Smooth muscle cell (in vitro differentiated cells): ENCODE data around the gene PRSS12. TPM values are rescaled to one million over a fixed set of nuclear protein-coding genes. Genes with fewer than 3 reads are reported as not detected.

Experiments
- DNase-seq: peaks from one replicate; lab custom pipeline; 2025; ENCODE audit not compliant: unreplicated experiment; lab: John Stamatoyannopoulos, UW
- H2AFZ ChIP-seq: fragments of 200-600 bp; sonication (generic); 2 replicates; pipeline ENCODE4 v1.6.0; 2016; ENCODE audit warnings: antibody characterized with exemption, low read depth, mild to moderate bottlenecking
- H3F3A ChIP-seq: fragments of 200-600 bp; sonication (generic); 2 replicates; pipeline ENCODE4 v1.6.0; 2017; ENCODE audit warnings: antibody characterized with exemption, low read depth
- H3K27ac ChIP-seq: fragments of 200-600 bp; sonication (generic); 2 replicates; pipeline ENCODE4 v1.5.1; 2016; ENCODE audit warnings: low read depth, mild to moderate bottlenecking
- H3K27me3 ChIP-seq: fragments of 200-600 bp; sonication (generic); 2 replicates; pipeline ENCODE4 v1.6.1; 2016; ENCODE audit warnings: low read depth, mild to moderate bottlenecking
- H3K36me3 ChIP-seq: fragments of 200-600 bp; sonication (generic); 2 replicates; pipeline ENCODE4 v1.5.1; 2016; ENCODE audit warnings: low read depth
- H3K4me1 ChIP-seq: fragments of 200-600 bp; sonication (generic); 2 replicates; pipeline ENCODE4 v1.5.1; 2016; ENCODE audit warnings: low read depth
- H3K4me2 ChIP-seq: fragments of 200-600 bp; sonication (generic); 2 replicates; pipeline ENCODE4 v1.6.0; 2016; ENCODE audit warnings: mild to moderate bottlenecking
- H3K4me3 ChIP-seq: fragments of 200-600 bp; sonication (generic); 2 replicates; pipeline ENCODE4 v1.5.1; 2016; ENCODE audit warnings: mild to moderate bottlenecking
- H3K79me2 ChIP-seq: fragments of 200-600 bp; sonication (generic); 2 replicates; pipeline ENCODE4 v1.6.0; 2016; ENCODE audit warnings: low read depth, mild to moderate bottlenecking
- H3K9ac ChIP-seq: fragments of 200-600 bp; sonication (generic); 2 replicates; pipeline ENCODE4 v1.6.0; 2016; ENCODE audit warnings: low read depth
- H3K9me3 ChIP-seq: fragments of 200-600 bp; sonication (generic); replicated peaks from 2 replicates; pipeline ENCODE4 v1.5.1; 2016; ENCODE audit warnings: low read depth
- H4K20me1 ChIP-seq: fragments of 200-600 bp; sonication (generic); 2 replicates; pipeline ENCODE4 v1.6.0; 2016; ENCODE audit warnings: low read depth
- CTCF ChIP-seq: fragments of 200-600 bp; sonication (generic); IDR thresholded peaks from 2 replicates; pipeline ENCODE4 v1.5.1; 2017; ENCODE audit warnings: borderline replicate concordance, mild to moderate bottlenecking, antibody characterized with exemption; ENCODE audit not compliant: insufficient read depth, poor library complexity, severe bottlenecking
- WGBS: methylation state at CpG from one replicate; pipeline ENCODE4 v1.1.7; 2016; ENCODE audit warnings: low lambda C conversion rate; 5-methylcytosine and 5-hydroxymethylcytosine counted together
- polyA plus RNA-seq: library from polyadenylated mRNA; unstranded; fragments of >200 nt; fragmentation: Nextera tagmentation; extraction: Ambion mirVana; gene quantifications from 2 replicates; pipeline ENCODE4 v1.2.1, GENCODE V29; 2016
- total RNA-seq: library from RNA; depleted of rRNA; stranded (reverse); fragments of >200 nt; gene quantifications from 2 replicates; pipeline ENCODE4 v1.2.3, GENCODE V29; 2014

The PRSS12 gene
- total and polyA plus RNA-seq, 2 experiments from 2014 or later = 9.9 to 24.5 TPM

GRCh38 chr4:118338518-118338917 lies 14.3 kb downstream of the PRSS12 start:
- Histone ChIP-seq H3K4me2 (no peak overlapping the region), H3K9ac (no peak overlapping the region), H2AFZ (no peak overlapping the region), H4K20me1 (no peaks in the 10 kb centered on the region), H3K4me1 (no peaks in the 10 kb centered on the region), H3K27ac (no peak overlapping the region), H3K9me3 (no peaks in the 10 kb centered on the region), H3K79me2 (no peaks in the 10 kb centered on the region), H3K27me3 (no peaks in the 10 kb centered on the region), H3K36me3 (no peaks in the 10 kb centered on the region), H3K4me3 (no peak overlapping the region), H3F3A (no peaks in the 10 kb centered on the region)
- 78% methylated on average over 1 of the region's 1 CpG for WGBS
- TF ChIP-seq CTCF = no peak
- DNase-seq = no peak

- no peaks in the 10 kb centered on the region for H3K36me3 ChIP-seq
- H3K4me2 ChIP-seq = no peak overlapping the region
- H3K4me1 ChIP-seq = no peaks in the 10 kb centered on the region
- no peak overlapping the region for H2AFZ ChIP-seq
- no peaks in the 10 kb centered on the region for H3K9me3 ChIP-seq
- H3K27me3 ChIP-seq = no peaks in the 10 kb centered on the region
- H3K27ac ChIP-seq = no peak overlapping the region
- no peak for TF ChIP-seq CTCF
- no peak overlapping the region for H3K9ac ChIP-seq
- H4K20me1 ChIP-seq = no peaks in the 10 kb centered on the region
- H3K4me3 ChIP-seq = no peak overlapping the region
- DNase-seq = no peak
- no peaks in the 10 kb centered on the region for H3K79me2 ChIP-seq
- 90% methylated on average over 4 of the region's 4 CpGs for WGBS
- H3F3A ChIP-seq = no peaks in the 10 kb centered on the region
These were observed 14.8 kb downstream of the PRSS12 start for GRCh38 chr4:118337954-118338353.

- no peaks in the 10 kb centered on the region for H3K27me3 ChIP-seq
- H3K27ac ChIP-seq = no peak overlapping the region
- no peak overlapping the region for H3K4me2 ChIP-seq
These were observed 17.0 kb downstream of the PRSS12 start for GRCh38 chr4:118335774-118336173.

More at GRCh38 chr4:118335774-118336173, 17.0 kb downstream of the PRSS12 start:
- no peak for DNase-seq
- Histone ChIP-seq H2AFZ (no peak overlapping the region), H3K9me3 (no peaks in the 10 kb centered on the region), H3K79me2 (no peaks in the 10 kb centered on the region), H3K4me1 (no peaks in the 10 kb centered on the region), H3K9ac (no peak overlapping the region), H3K36me3 (no peaks in the 10 kb centered on the region), H4K20me1 (no peaks in the 10 kb centered on the region), H3F3A (no peaks in the 10 kb centered on the region), H3K4me3 (no peak overlapping the region)
- 83% methylated on average over 4 of the region's 4 CpGs for WGBS
- TF ChIP-seq CTCF = no peak
